Right renal cortex interstitium (tissue), 3 donors: Measurements from ENCODE around the gene NKIRAS1. TPM values are rescaled to one million over a fixed set of nuclear protein-coding genes. Genes with fewer than 3 reads are reported as not detected.

Experiments used
- DNase-seq, 3 donors: peaks; one replicate each; pipeline ENCODE4 v3.0.0-alpha.2; 2013; ENCODE audit warnings: low read depth in 3 of 3, low spot score in 2 of 3
- polyA plus RNA-seq, 3 donors: library from polyadenylated mRNA; unstranded; fragments of 120-200 nt; gene quantifications; one replicate each; pipeline ENCODE4 v1.2.1, GENCODE V29; 2013; ENCODE audit not compliant: insufficient read length in 3 of 3

NKIRAS1 gene
- 10 to 100 TPM; 18.6 to 19.6 (median 18.7) TPM for polyA plus RNA-seq

DNA sequence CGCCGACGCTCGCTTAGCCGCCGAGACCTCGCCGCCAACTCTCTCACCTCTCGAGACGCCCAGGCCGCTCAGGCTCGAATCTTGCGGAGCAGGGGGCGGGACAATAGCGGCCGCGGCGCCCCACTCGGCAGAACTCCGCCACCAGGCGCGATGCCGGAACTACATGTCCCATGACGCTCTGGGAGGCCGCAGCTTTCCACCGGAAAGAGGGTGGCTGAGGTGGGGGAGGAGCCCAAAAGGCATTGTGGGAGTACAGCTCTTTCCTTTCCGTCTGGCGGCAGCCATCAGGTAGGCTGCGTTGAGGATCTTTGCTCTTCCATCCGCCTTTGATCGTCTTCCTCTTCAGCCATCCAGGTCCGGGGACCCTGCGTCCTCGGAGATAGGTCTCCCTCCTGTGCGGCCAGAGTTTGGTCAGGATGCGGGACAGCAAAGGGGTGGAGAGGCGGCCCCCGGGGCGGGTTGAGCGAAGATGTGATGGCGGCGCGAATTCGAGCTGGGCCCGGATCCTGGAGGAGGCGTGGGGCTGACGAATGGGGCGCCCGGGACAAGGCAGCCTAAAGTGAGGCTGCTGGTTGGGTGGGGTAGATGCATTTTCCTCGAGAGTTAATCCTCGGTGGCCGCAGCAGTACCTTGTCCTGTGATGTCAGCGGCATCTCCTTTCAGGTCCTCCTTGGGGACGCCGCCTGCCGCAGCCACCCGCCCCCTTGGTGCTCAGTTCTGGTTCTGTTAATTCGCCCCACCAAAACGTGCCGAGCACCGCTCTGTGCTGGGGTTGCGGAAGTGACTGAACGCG lies at the start of gene NKIRAS1, which contains the start of gene RPL15:
TSS of gene NKIRAS1 (minus strand) at position 105 of the 793 bp plus-strand sequence. CDS start 6,086 bp downstream, outside the sequence.
TSS of gene RPL15 (plus strand) at position 247 of the 793 bp plus-strand sequence. CDS start 728 bp downstream, outside the sequence.
- DNase-seq = peak; percentile 93 to 94 (median 94)

GRCh38 chr3:23966328-23966727 lies 49.5 kb upstream of the NKIRAS1 start:
- no peak for DNase-seq

DNA sequence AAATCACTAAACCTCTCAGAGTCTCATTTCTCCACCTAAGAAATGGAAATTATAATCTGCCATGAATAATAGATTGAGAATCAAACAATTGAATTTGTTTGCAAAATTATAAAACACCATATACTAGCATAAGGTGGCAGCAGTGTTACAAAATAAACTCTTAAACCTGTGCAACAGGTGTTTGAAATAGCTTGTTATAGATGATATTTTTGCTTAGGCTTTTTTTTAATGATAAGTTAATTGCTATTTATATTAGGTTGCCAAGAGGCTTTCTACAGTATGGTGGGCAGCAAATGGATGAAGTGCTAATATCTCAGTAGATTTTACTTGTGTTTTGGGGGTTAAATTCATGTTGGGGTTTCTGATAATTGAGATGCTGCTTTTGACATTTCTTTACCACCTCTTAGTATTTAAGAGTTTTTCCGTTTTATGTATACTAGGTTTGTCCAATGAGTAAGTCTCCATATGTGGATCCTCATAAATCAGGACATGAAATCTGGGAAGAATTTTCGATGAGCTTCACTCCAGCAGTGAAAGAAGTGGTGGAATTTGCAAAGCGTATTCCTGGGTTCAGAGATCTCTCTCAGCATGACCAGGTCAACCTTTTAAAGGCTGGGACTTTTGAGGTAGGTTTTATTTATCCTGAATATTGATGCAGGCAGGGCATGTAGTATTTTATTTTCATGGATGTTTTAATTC lies 47.9 kb upstream of the NKIRAS1 start:
- no peak for DNase-seq

- DNase-seq = no peak
Measured at GRCh38 chr3:23961913-23962312, 45.1 kb upstream of the NKIRAS1 start.

GRCh38 chr3:23961066-23961465 lies 44.3 kb upstream of the NKIRAS1 start:
- DNase-seq = no peak

DNA sequence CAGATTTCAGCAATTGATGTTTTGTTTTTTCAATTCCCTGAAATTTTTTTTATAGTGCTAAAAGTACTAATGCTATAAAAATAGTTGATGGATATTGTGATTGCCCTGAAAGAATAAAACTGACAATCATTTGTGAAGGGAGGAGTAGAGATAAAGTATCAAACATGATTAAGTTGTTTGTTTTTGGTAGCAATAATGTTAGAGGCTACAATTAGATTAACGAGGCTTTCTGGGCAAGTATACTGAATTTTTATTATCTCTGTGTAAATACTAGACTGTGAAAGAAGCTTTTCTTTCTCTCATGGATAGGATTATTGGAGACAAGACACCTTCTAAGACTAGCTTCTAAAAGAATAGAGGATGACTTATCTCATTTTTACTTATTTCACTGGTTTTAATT lies 43.9 kb upstream of the NKIRAS1 start:
- DNase-seq = no peak

GRCh38 chr3:23959135-23959900 lies 42.5 kb upstream of the NKIRAS1 start:
- DNase-seq = no peak

GRCh38 chr3:23956701-23957100 lies 39.9 kb upstream of the NKIRAS1 start:
- no peak for DNase-seq

DNA sequence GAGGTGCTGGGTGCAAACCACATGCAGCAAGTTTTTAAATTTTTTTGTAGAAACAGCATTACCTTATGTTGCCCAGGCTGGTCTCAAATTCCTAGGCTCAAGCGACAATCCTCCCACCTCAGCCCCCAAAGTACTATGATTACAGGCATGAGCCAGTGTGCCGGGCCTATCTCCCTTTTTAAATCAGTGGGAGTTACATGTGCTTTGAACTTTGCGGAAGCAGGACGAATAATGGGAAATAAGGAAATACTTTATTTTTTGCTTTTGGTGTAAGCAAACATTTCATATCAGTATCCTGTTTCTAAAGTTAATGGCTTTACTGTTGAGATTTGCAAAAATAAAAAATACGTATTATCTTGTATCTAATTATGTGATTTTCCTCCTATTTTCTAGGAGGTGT lies 37.4 kb upstream of the NKIRAS1 start:
- DNase-seq = no peak

GRCh38 chr3:23953523-23953922 lies 36.7 kb upstream of the NKIRAS1 start:
- DNase-seq = no peak

GRCh38 chr3:23952646-23953045 lies 35.9 kb upstream of the NKIRAS1 start:
- DNase-seq = no peak

- no peak for DNase-seq
Measured at GRCh38 chr3:23950293-23950692, 33.5 kb upstream of the NKIRAS1 start.

GRCh38 chr3:23949784-23950183 lies 33.0 kb upstream of the NKIRAS1 start:
- no peak for DNase-seq

DNA sequence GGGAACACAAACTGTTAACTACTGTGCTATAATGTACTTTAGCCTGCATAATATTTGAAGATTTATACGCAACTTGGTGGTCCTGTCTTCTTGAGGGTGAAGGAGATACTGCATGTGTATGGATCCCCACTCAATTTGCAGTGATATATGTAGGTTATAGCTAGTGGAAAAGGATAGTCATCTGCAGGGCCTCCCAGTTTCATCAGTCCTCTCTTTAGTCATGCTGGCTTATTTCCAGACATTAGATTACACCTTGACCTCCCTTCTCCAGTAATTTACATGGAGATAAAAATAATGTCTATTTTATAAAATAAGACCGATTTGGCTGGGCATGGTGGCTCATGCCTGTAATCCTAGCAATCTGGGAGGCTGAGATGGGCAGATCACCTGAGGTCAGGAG lies 32.0 kb upstream of the NKIRAS1 start:
- no peak for DNase-seq

- DNase-seq = peak; percentile 84 to 94 (median 93)
Measured at GRCh38 chr3:23945913-23946687, 29.3 kb upstream of the NKIRAS1 start.

GRCh38 chr3:23945663-23945912 lies 28.8 kb upstream of the NKIRAS1 start:
- no peak for DNase-seq

- no peak for DNase-seq
Measured at GRCh38 chr3:23944861-23945662, 28.3 kb upstream of the NKIRAS1 start, which contains the start of gene NR1D2. Gene NR1D2 (plus strand): TSS chr3:23945286. CDS start chr3:23945579, 293 bp downstream.

GRCh38 chr3:23944007-23944783 lies 27.4 kb upstream of the NKIRAS1 start:
- no peak for DNase-seq

GRCh38 chr3:23942546-23942945 lies 25.8 kb upstream of the NKIRAS1 start:
- DNase-seq = no peak
